Endothelial cell (in vitro differentiated cells): ENCODE results near the gene CDC25A. TPM values are rescaled to one million over a fixed set of nuclear protein-coding genes. Genes with fewer than 3 reads are reported as not detected.

Source experiments
- DNase-seq: peaks from one replicate; pipeline ENCODE4 v3.0.0; 2021; ENCODE audit warnings: low spot score
- H3K27ac Mint-ChIP-seq: one replicate; pipeline ENCODE4 v1.8.0; 2021; ENCODE audit warnings: mixed read lengths, inconsistent platforms; ENCODE audit not compliant: unreplicated experiment
- H3K27me3 Mint-ChIP-seq: one replicate; pipeline ENCODE4 v1.8.0; 2021; ENCODE audit warnings: mild to moderate bottlenecking, moderate library complexity, mixed read lengths, inconsistent platforms; ENCODE audit not compliant: unreplicated experiment
- H3K36me3 Mint-ChIP-seq: one replicate; pipeline ENCODE4 v1.8.0; 2021; ENCODE audit warnings: mild to moderate bottlenecking, low read depth, mixed read lengths, inconsistent platforms; ENCODE audit not compliant: unreplicated experiment
- H3K4me1 Mint-ChIP-seq: one replicate; pipeline ENCODE4 v1.8.0; 2021; ENCODE audit warnings: mild to moderate bottlenecking, mixed read lengths, inconsistent platforms; ENCODE audit not compliant: unreplicated experiment
- H3K4me3 Mint-ChIP-seq: one replicate; pipeline ENCODE4 v1.8.0; 2021; ENCODE audit warnings: mild to moderate bottlenecking, mixed read lengths, inconsistent platforms; ENCODE audit not compliant: unreplicated experiment
- H3K9me3 Mint-ChIP-seq: one replicate; pipeline ENCODE4 v1.8.0; 2021; ENCODE audit warnings: mixed read lengths, inconsistent platforms; ENCODE audit not compliant: unreplicated experiment
- CTCF ChIP-seq: fragments of 200-600 bp; sonication (generic); IDR thresholded peaks from one replicate; pipeline ENCODE4 v1.5.0; 2021; ENCODE audit warnings: antibody characterized with exemption; ENCODE audit not compliant: unreplicated experiment
- total RNA-seq: library from RNA; stranded (reverse); fragmentation: NEBNext Ultra II Directional; extraction: Animal tissue kit (Norgen Biotek cat#: 25700); gene quantifications from one replicate; pipeline ENCODE4 v1.2.1, GENCODE V29; 2021; ENCODE audit not compliant: unreplicated experiment

Gene CDC25A
- total RNA-seq, 1 donor from 2014 or later: 14.8 TPM

- Mint-ChIP-seq H3K9me3 (no peaks in the 10 kb centered on the region), H3K27me3 (peaks cover 3% of the 10 kb centered on the region), H3K36me3 (peaks cover 3% of the 10 kb centered on the region), H3K27ac (no peak overlapping the region), H3K4me3 (peak overlapping the region; percentile 67), H3K4me1 (no peaks in the 10 kb centered on the region)
- TF ChIP-seq CTCF: no peak
- DNase-seq: no peak
Measured at GRCh38 chr3:48226939-48227338, 38.7 kb upstream of the CDC25A start.

- H3K27ac Mint-ChIP-seq: no peak overlapping the region
- TF ChIP-seq CTCF: no peak
- H3K4me1 Mint-ChIP-seq: no peaks in the 10 kb centered on the region
- no peaks in the 10 kb centered on the region for H3K9me3 Mint-ChIP-seq
- no peak for DNase-seq
- peak overlapping the region; percentile 21 for H3K4me3 Mint-ChIP-seq
- peaks cover 3% of the 10 kb centered on the region for H3K36me3 Mint-ChIP-seq
- peaks cover 7% of the 10 kb centered on the region for H3K27me3 Mint-ChIP-seq
Measured at GRCh38 chr3:48225587-48225986, 37.4 kb upstream of the CDC25A start.

- Mint-ChIP-seq H3K4me3 (no peak within 1 kb of the TSS), H3K27ac (no peak within 1 kb of the TSS), H3K36me3 (peaks cover 3% of the 10 kb centered on the region), H3K9me3 (no peaks in the 10 kb centered on the region), H3K4me1 (no peaks in the 10 kb centered on the region), H3K27me3 (peaks cover 7% of the 10 kb centered on the region)
- DNase-seq: no peak
- no peak for TF ChIP-seq CTCF
Measured at GRCh38 chr3:48222616-48223513, 34.6 kb upstream of the CDC25A start, which contains the start of gene CAMP. Gene CAMP, plus strand, starts transcription at chr3:48223495. Its CDS starts 17 bp downstream, at chr3:48223512.

GRCh38 chr3:48220746-48221145, 32.5 kb upstream of the CDC25A start:
- Mint-ChIP-seq H3K27ac (no peak overlapping the region), H3K36me3 (no peaks in the 10 kb centered on the region), H3K27me3 (peaks cover 8% of the 10 kb centered on the region), H3K9me3 (no peaks in the 10 kb centered on the region), H3K4me3 (no peak overlapping the region), H3K4me1 (no peaks in the 10 kb centered on the region)
- no peak for DNase-seq
- no peak for TF ChIP-seq CTCF

GRCh38 chr3:48219543-48219942, 31.3 kb upstream of the CDC25A start:
- Mint-ChIP-seq H3K36me3 (no peaks in the 10 kb centered on the region), H3K4me3 (no peak overlapping the region), H3K4me1 (no peaks in the 10 kb centered on the region), H3K9me3 (no peaks in the 10 kb centered on the region), H3K27ac (no peak overlapping the region), H3K27me3 (peaks cover 8% of the 10 kb centered on the region)
- TF ChIP-seq CTCF: no peak
- no peak for DNase-seq
